Keratinocyte (primary cell): Measurements from ENCODE around the gene DUSP12. TPM values are rescaled to one million over a fixed set of nuclear protein-coding genes. Genes with fewer than 3 reads are reported as not detected.

Experiments used
- DNase-seq: peaks from one replicate; pipeline ENCODE4 v3.0.0-alpha.2; 2011; ENCODE audit warnings: low read depth, missing footprints, low spot score
- FAIRE-seq: peaks from 2 replicates; lab custom pipeline; 2011; peaks lifted over from hg19 to GRCh38; lab: Jason Lieb, UNC
- H2AFZ ChIP-seq: 2 replicates; pipeline ENCODE4 v1.6.0; 2012; ENCODE audit warnings: low read length, control low read depth, inconsistent platforms; ENCODE audit not compliant: control insufficient read depth
- H3K27ac ChIP-seq: 2 replicates; pipeline ENCODE4 v1.5.1; 2011; ENCODE audit warnings: low read length; ENCODE audit not compliant: control insufficient read depth, insufficient read depth
- H3K27me3 ChIP-seq: 3 replicates; pipeline ENCODE4 v1.6.0; 2011; ENCODE audit warnings: low read length; ENCODE audit not compliant: control insufficient read depth, insufficient read depth; ENCODE audit errors: extremely low read depth
- H3K36me3 ChIP-seq, 2 experiments: 2 replicates in 1 of 2; 3 replicates in 1 of 2; pipeline ENCODE4 v1.5.1; 2011; ENCODE audit warnings: low read length in 2 of 2, mild to moderate bottlenecking in 1 of 2; ENCODE audit not compliant: control insufficient read depth in 2 of 2, insufficient read depth in 2 of 2; ENCODE audit errors: extremely low read depth in 1 of 2
- H3K4me1 ChIP-seq: 3 replicates; pipeline ENCODE4 v1.5.1; 2011; ENCODE audit warnings: low read length; ENCODE audit not compliant: control insufficient read depth, insufficient read depth; ENCODE audit errors: extremely low read depth
- H3K4me2 ChIP-seq: 3 replicates; pipeline ENCODE4 v1.6.0; 2011; ENCODE audit warnings: low read depth, low read length; ENCODE audit not compliant: control insufficient read depth, insufficient read depth; ENCODE audit errors: extremely low read depth
- H3K4me3 ChIP-seq, 3 experiments: fragments of 200-600 bp in 1 of 3; sonication (generic) in 1 of 3; 2 replicates in 2 of 3; 3 replicates in 1 of 3; pipeline ENCODE4 v1.5.1; 2011 to 2016; ENCODE audit warnings: low read length in 3 of 3, mild to moderate bottlenecking in 3 of 3, control low read depth in 2 of 3, inconsistent platforms in 1 of 3, low read depth in 1 of 3, mixed read lengths in 1 of 3, mixed run types in 1 of 3, moderate library complexity in 1 of 3; ENCODE audit not compliant: control insufficient read depth in 2 of 3, insufficient read depth in 2 of 3; ENCODE audit errors: extremely low read depth in 1 of 3
- H3K79me2 ChIP-seq: 2 replicates; pipeline ENCODE4 v1.6.0; 2012; ENCODE audit warnings: low read length; ENCODE audit not compliant: control insufficient read depth, insufficient read depth
- H3K9ac ChIP-seq: 3 replicates; pipeline ENCODE4 v1.6.0; 2011; ENCODE audit warnings: low read length; ENCODE audit not compliant: control insufficient read depth, insufficient read depth; ENCODE audit errors: extremely low read depth
- H3K9me1 ChIP-seq: 3 replicates; pipeline ENCODE4 v1.6.0; 2011; ENCODE audit warnings: low read length; ENCODE audit not compliant: control insufficient read depth, insufficient read depth; ENCODE audit errors: extremely low read depth
- H3K9me3 ChIP-seq: 2 replicates; pipeline ENCODE4 v1.5.1; 2012; ENCODE audit warnings: low read depth, low read length; ENCODE audit not compliant: control insufficient read depth
- H4K20me1 ChIP-seq: 3 replicates; pipeline ENCODE4 v1.6.0; 2011; ENCODE audit warnings: low read length; ENCODE audit not compliant: control insufficient read depth, insufficient read depth; ENCODE audit errors: extremely low read depth
- CTCF ChIP-seq, 3 experiments: IDR thresholded peaks in 1 of 3; conservative IDR thresholded peaks in 1 of 3; optimal IDR thresholded peaks in 1 of 3; 2 replicates in 2 of 3; 3 replicates in 1 of 3; pipeline versions ENCODE3 to v1.5.1; 2011; ENCODE audit warnings: low read length in 3 of 3, mild to moderate bottlenecking in 3 of 3, moderate library complexity in 2 of 3, control low read depth in 1 of 3, inconsistent platforms in 1 of 3; ENCODE audit not compliant: insufficient read depth in 2 of 3; ENCODE audit errors: extremely low read depth in 1 of 3
- EZH2 ChIP-seq: IDR thresholded peaks from one replicate; pipeline ENCODE4 v1.6.1; 2012; ENCODE audit warnings: inconsistent platforms, mild to moderate bottlenecking, low read length, moderate library complexity
- dilution Hi-C: fragments of 300-500 bp; cut with MboI; formaldehyde crosslinking; loops from one replicate; pipeline ENCODE4 v1.7.0; 2020; ENCODE audit warnings: low sequenced_read_pairs; ENCODE audit not compliant: extremely low pct_ligation_motif_present
- polyA plus RNA-seq, 5 experiments: library from polyadenylated mRNA; depleted of rRNA in 3 of 5; stranded (reverse) in 3 of 5; stranded (forward) in 1 of 5; unstranded in 1 of 5; fragments of >200 nt; gene quantifications; 1 replicate in 1 of 5; 2 replicates in 3 of 5; 3 replicates in 1 of 5; pipeline versions ENCODE4 v1.2.1 to v1.2.3, GENCODE V29; 2011 to 2012; ENCODE audit warnings: missing spikeins in 2 of 5, low read depth in 1 of 5, low replicate concordance in 1 of 5

Gene DUSP12
- polyA plus RNA-seq, 1 donor (not counting 4 experiments of a cell fraction or from before 2014, with no cell fraction given): 35.3 TPM

- FAIRE-seq (no peak), DNase-seq (no peak)
- Histone ChIP-seq H3K4me3 (no peak overlapping the region), H3K36me3 (no peaks in the 10 kb centered on the region), H3K4me2 (no peak overlapping the region), H3K4me1 (peaks cover 22% of the 10 kb centered on the region), H3K9me1 (no peaks in the 10 kb centered on the region), H3K27ac (no peak overlapping the region), H3K79me2 (no peaks in the 10 kb centered on the region), H3K9ac (no peak overlapping the region), H3K27me3 (no peaks in the 10 kb centered on the region), H4K20me1 (no peaks in the 10 kb centered on the region), H3K9me3 (no peaks in the 10 kb centered on the region), H2AFZ (no peak overlapping the region)
- dilution Hi-C loops: no loop called here
- TF ChIP-seq CTCF (optimal IDR thresholded peaks at IDR 0.05 in 1 of 3, IDR thresholded peaks at IDR 0.05 in 1 of 3, conservative IDR thresholded peaks at IDR 0.05 in 1 of 3; ENCODE audit: extremely low read depth in 1 of 3, insufficient read depth in 2 of 3, low read length in 3 of 3): no peak
- no peak for TF ChIP-seq EZH2
Measured at GRCh38 chr1:161739865-161740566, 9.6 kb upstream of the DUSP12 start.

- TF ChIP-seq CTCF (optimal IDR thresholded peaks at IDR 0.05 in 1 of 3, IDR thresholded peaks at IDR 0.05 in 1 of 3, conservative IDR thresholded peaks at IDR 0.05 in 1 of 3; ENCODE audit: extremely low read depth in 1 of 3, insufficient read depth in 2 of 3, low read length in 3 of 3): no peak
- no peak for TF ChIP-seq EZH2
- FAIRE-seq (no peak), DNase-seq (no peak)
- Histone ChIP-seq H3K9ac (no peak overlapping the region), H3K27ac (no peak overlapping the region), H2AFZ (no peak overlapping the region), H3K4me3 (no peak overlapping the region), H4K20me1 (no peaks in the 10 kb centered on the region), H3K9me1 (no peaks in the 10 kb centered on the region), H3K36me3 (no peaks in the 10 kb centered on the region), H3K4me2 (no peak overlapping the region), H3K27me3 (no peaks in the 10 kb centered on the region), H3K9me3 (no peaks in the 10 kb centered on the region), H3K79me2 (no peaks in the 10 kb centered on the region), H3K4me1 (peaks cover 13% of the 10 kb centered on the region)
- dilution Hi-C loops: no loop called here
Measured at GRCh38 chr1:161740921-161741320, 8.7 kb upstream of the DUSP12 start.
